T-helper 2 cell treated with Interferon-gamma antibody and Interleukin-4, amounts not matched to agents 5 μg/mL and 100 μg/mL, for 36 hours (primary cell): Measurements from ENCODE around the gene DDX1.

ENCODE experiments used
- DNase-seq: peaks from one replicate; pipeline ENCODE4 v3.0.0; 2021; ENCODE audit warnings: low spot score
- H3K27ac Mint-ChIP-seq: one replicate; pipeline ENCODE4 v1.8.0; 2021; ENCODE audit warnings: mild to moderate bottlenecking, mixed read lengths
- H3K27me3 Mint-ChIP-seq: one replicate; pipeline ENCODE4 v1.8.0; 2021; ENCODE audit warnings: low read depth, mixed read lengths
- H3K36me3 Mint-ChIP-seq: one replicate; pipeline ENCODE4 v1.8.0; 2021; ENCODE audit warnings: low read depth, mixed read lengths
- H3K4me1 Mint-ChIP-seq: one replicate; pipeline ENCODE4 v1.8.0; 2021; ENCODE audit warnings: low read depth, mixed read lengths
- H3K4me3 Mint-ChIP-seq: one replicate; pipeline ENCODE4 v1.8.0; 2022; ENCODE audit warnings: mild to moderate bottlenecking, moderate library complexity, mixed read lengths
- H3K9me3 Mint-ChIP-seq: one replicate; pipeline ENCODE4 v1.8.0; 2021; ENCODE audit warnings: mixed read lengths

DDX1 gene

DNA sequence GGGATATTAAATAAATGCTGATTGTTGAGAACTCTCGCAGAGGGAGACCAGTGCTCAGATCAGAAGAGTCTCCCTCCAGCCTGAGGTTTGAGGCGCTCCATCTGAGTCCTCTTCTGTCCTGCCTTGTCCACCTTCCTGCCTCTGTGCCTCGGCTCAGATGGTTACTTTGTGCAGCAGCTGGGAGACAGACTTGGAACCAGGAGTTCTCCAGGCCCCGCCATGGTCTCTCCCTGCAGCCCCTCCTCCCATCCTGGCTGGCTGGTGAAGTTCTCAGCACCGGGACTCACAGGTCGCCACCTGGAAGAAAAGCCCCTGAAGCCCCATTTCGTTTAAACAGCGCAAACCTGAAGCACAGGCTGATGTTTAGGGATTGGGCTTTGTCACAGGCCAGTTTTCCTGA lies 60.6 kb downstream of the DDX1 start:
- DNase-seq, result no peak
- Mint-ChIP-seq H3K4me3 (no peak overlapping the region), H3K36me3 (no peaks in the 10 kb centered on the region), H3K27me3 (no peaks in the 10 kb centered on the region), H3K27ac (no peak overlapping the region), H3K9me3 (no peaks in the 10 kb centered on the region), H3K4me1 (no peaks in the 10 kb centered on the region)

GRCh38 chr2:15652801-15653200 lies 61.1 kb downstream of the DDX1 start:
- Mint-ChIP-seq H3K4me3 (no peak overlapping the region), H3K27me3 (no peaks in the 10 kb centered on the region), H3K36me3 (no peaks in the 10 kb centered on the region), H3K9me3 (no peaks in the 10 kb centered on the region), H3K27ac (no peak overlapping the region), H3K4me1 (no peaks in the 10 kb centered on the region)
- no peak for DNase-seq

DNA sequence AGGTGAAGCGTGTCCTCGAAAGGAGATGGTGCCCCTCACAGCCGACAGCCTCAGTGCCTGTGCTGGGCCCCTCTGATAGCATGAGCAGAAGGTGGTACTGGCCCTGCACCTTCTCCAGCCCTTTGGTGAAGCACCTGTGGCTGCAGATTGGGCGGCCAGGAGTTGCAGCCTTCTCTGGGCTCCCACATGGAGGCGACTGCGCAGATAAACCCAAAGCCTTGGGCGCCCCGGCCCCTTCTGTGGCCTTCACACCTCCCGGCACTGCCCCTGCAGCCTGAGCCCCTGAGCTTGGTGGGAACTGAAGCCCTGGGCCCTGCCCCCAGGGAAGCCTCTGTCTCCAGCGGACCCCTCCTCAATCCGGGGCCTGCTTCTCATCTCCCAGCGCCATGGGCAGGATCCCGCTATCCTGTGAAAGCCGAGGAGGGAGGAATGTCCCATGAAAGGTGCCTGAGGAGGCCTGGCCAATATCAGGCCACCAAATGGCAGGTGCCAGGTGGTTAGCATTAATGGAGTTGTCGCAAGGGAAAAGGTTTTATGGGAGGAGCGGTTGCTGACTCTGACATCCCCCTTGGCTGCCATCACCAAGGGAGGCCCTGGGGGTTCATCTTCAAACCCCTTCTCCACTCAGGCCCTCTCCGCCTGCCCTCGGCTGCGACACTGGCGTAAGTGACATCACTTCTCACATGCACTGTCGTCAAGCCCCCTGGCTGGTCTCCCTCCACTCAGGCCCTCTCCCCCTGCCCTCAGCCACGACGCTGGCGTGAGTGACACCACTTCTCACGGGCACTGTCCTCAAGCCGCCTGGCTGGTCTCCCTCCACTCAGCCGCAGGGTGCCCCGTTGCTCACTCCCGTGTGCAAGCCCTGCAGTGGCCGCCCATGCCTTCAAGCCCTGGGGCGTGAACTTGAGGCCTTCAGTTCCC lies 62.4 kb downstream of the DDX1 start:
- Mint-ChIP-seq H3K36me3 (no peaks in the 10 kb centered on the region), H3K27me3 (no peaks in the 10 kb centered on the region), H3K4me1 (no peaks in the 10 kb centered on the region), H3K9me3 (no peaks in the 10 kb centered on the region), H3K27ac (no peak overlapping the region), H3K4me3 (no peak overlapping the region)
- no peak for DNase-seq

GRCh38 chr2:15654727-15655073 lies 63.0 kb downstream of the DDX1 start:
- no peaks in the 10 kb centered on the region for H3K27me3 Mint-ChIP-seq
- no peaks in the 10 kb centered on the region for H3K36me3 Mint-ChIP-seq
- no peaks in the 10 kb centered on the region for H3K4me1 Mint-ChIP-seq

GRCh38 chr2:15655123-15655887 lies 63.6 kb downstream of the DDX1 start:
- H3K4me3 Mint-ChIP-seq, result no peak overlapping the region
- no peaks in the 10 kb centered on the region for H3K27me3 Mint-ChIP-seq
- no peak overlapping the region for H3K27ac Mint-ChIP-seq

More at GRCh38 chr2:15654727-15655073, 63.0 kb downstream of the DDX1 start:
- no peak overlapping the region for H3K27ac Mint-ChIP-seq
- H3K4me3 Mint-ChIP-seq, result no peak overlapping the region
- no peak for DNase-seq
- no peaks in the 10 kb centered on the region for H3K9me3 Mint-ChIP-seq

DNA sequence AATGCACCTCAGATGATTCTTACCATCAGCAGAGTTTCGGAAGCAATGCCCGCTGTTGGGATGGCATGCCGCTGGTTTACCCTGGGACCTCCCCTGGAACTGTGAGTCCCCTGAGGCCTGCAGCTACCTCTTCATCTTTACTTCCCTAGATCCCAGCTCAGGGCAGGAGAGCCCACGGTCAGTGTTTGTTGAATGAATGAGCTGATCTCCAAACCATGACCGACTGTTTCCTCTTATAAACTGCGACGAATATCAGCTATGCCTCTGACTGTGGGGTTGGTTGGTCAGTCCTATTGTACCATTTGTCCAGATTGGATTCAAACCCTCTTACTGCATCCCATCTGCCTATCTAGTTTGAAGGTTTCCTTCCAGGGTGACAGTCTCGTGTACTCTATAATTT lies 64.4 kb downstream of the DDX1 start:
- no peaks in the 10 kb centered on the region for H3K27me3 Mint-ChIP-seq
- no peaks in the 10 kb centered on the region for H3K9me3 Mint-ChIP-seq
- H3K36me3 Mint-ChIP-seq, result no peaks in the 10 kb centered on the region
- no peak overlapping the region for H3K4me3 Mint-ChIP-seq
- no peaks in the 10 kb centered on the region for H3K4me1 Mint-ChIP-seq
- no peak for DNase-seq
- H3K27ac Mint-ChIP-seq, result no peak overlapping the region

More at GRCh38 chr2:15655123-15655887, 63.6 kb downstream of the DDX1 start:
- Mint-ChIP-seq H3K9me3 (no peaks in the 10 kb centered on the region), H3K36me3 (no peaks in the 10 kb centered on the region), H3K4me1 (no peaks in the 10 kb centered on the region)
- DNase-seq, result no peak

GRCh38 chr2:15657759-15658158 lies 66.1 kb downstream of the DDX1 start:
- H3K36me3 Mint-ChIP-seq, result no peaks in the 10 kb centered on the region
- no peaks in the 10 kb centered on the region for H3K27me3 Mint-ChIP-seq
- H3K27ac Mint-ChIP-seq, result no peak overlapping the region
- H3K4me1 Mint-ChIP-seq, result no peaks in the 10 kb centered on the region
- H3K9me3 Mint-ChIP-seq, result no peaks in the 10 kb centered on the region
- no peak for DNase-seq
- no peak overlapping the region for H3K4me3 Mint-ChIP-seq

DNA sequence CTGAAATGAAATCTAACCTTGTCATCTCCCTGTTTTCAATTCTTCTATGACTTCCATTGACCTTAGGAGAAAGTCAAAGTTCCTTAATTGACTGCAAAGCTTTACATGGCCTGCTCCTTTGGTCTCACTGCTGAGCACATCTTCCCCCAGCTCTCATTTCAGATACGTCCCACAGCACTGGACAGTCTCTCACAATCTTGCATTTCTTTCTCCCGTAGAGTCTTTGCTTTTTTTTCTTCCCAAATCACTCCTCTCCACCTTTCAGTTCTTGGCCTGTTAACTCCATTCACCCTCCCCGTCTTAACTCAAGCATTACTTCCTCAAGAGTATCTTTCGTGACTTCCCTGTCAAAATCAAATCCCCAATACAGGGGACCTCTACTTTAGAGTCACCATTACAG lies 67.2 kb downstream of the DDX1 start:
- Mint-ChIP-seq H3K27ac (no peak overlapping the region), H3K9me3 (no peaks in the 10 kb centered on the region), H3K4me1 (no peaks in the 10 kb centered on the region), H3K36me3 (no peaks in the 10 kb centered on the region), H3K4me3 (no peak overlapping the region), H3K27me3 (no peaks in the 10 kb centered on the region)
- no peak for DNase-seq

GRCh38 chr2:15660491-15661294 lies 69.0 kb downstream of the DDX1 start:
- Mint-ChIP-seq H3K27me3 (no peaks in the 10 kb centered on the region), H3K9me3 (no peaks in the 10 kb centered on the region), H3K4me3 (no peak overlapping the region), H3K36me3 (no peaks in the 10 kb centered on the region), H3K27ac (no peak overlapping the region), H3K4me1 (no peaks in the 10 kb centered on the region)
- no peak for DNase-seq

GRCh38 chr2:15661295-15661569 lies 69.6 kb downstream of the DDX1 start:
- DNase-seq, result no peak
- no peaks in the 10 kb centered on the region for H3K36me3 Mint-ChIP-seq
- no peaks in the 10 kb centered on the region for H3K9me3 Mint-ChIP-seq
- no peak overlapping the region for H3K4me3 Mint-ChIP-seq
- H3K4me1 Mint-ChIP-seq, result no peaks in the 10 kb centered on the region
- H3K27ac Mint-ChIP-seq, result no peak overlapping the region
- no peaks in the 10 kb centered on the region for H3K27me3 Mint-ChIP-seq

DNA sequence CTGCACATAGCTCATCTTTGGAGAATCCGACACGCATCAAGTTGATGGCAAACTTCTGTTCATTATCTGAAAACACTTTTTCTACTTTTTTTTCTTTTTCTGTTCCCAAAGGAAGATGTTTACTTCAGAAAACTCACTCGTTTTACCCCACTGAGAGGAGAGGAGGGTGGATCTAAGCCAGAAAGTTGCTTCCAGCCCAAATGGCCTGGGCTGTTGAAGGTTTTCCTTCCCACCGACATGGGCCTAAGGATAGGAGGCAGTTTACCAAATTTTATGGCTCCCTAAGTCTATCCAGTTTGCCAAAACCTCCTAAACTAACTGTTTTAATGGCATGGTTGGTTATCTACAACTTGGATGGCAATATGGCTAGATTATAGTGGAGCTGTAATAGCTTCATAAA lies 70.4 kb downstream of the DDX1 start:
- H3K36me3 Mint-ChIP-seq, result no peaks in the 10 kb centered on the region

GRCh38 chr2:15662579-15662978 lies 70.9 kb downstream of the DDX1 start:
- Mint-ChIP-seq H3K4me1 (no peaks in the 10 kb centered on the region), H3K36me3 (no peaks in the 10 kb centered on the region), H3K9me3 (no peaks in the 10 kb centered on the region), H3K27me3 (no peaks in the 10 kb centered on the region), H3K4me3 (no peak overlapping the region), H3K27ac (no peak overlapping the region)
- DNase-seq, result no peak

More for the DNA sequence above, 70.4 kb downstream of the DDX1 start:
- H3K4me3 Mint-ChIP-seq, result no peak overlapping the region
- no peak for DNase-seq
- no peaks in the 10 kb centered on the region for H3K4me1 Mint-ChIP-seq
- no peaks in the 10 kb centered on the region for H3K27me3 Mint-ChIP-seq
- no peak overlapping the region for H3K27ac Mint-ChIP-seq
- no peaks in the 10 kb centered on the region for H3K9me3 Mint-ChIP-seq

DNA sequence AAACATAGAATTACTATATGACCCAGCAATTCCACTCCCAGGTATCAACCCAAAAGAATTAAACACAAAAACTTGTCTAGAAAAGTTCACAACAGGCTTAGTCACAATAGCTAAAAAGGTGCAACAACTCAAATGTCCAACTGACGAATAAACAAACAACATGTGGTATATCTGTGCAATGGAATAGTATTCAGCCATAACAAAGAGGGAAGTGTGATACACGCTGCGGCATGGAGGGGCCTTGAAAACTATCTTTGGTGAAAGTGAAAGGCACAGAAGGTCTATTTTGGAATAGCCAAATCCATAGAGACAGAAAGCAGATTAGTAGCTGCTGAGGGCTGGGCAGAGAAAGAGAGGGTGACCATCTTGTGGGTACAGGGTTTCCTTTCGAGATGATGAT lies 72.1 kb downstream of the DDX1 start:
- no peaks in the 10 kb centered on the region for H3K4me1 Mint-ChIP-seq
- no peaks in the 10 kb centered on the region for H3K36me3 Mint-ChIP-seq
- H3K27me3 Mint-ChIP-seq, result no peaks in the 10 kb centered on the region
- no peak for DNase-seq
- no peaks in the 10 kb centered on the region for H3K9me3 Mint-ChIP-seq
- H3K4me3 Mint-ChIP-seq, result no peak overlapping the region
- no peak overlapping the region for H3K27ac Mint-ChIP-seq
